C1 segment of cervical spinal cord (tissue), 14 donors: ENCODE measurements around the gene TSPOAP1.

ENCODE experiments used
- DNase-seq, 14 donors: peaks; one replicate each; lab custom pipeline; 2025; lab: John Stamatoyannopoulos, UW

TSPOAP1 gene

DNA sequence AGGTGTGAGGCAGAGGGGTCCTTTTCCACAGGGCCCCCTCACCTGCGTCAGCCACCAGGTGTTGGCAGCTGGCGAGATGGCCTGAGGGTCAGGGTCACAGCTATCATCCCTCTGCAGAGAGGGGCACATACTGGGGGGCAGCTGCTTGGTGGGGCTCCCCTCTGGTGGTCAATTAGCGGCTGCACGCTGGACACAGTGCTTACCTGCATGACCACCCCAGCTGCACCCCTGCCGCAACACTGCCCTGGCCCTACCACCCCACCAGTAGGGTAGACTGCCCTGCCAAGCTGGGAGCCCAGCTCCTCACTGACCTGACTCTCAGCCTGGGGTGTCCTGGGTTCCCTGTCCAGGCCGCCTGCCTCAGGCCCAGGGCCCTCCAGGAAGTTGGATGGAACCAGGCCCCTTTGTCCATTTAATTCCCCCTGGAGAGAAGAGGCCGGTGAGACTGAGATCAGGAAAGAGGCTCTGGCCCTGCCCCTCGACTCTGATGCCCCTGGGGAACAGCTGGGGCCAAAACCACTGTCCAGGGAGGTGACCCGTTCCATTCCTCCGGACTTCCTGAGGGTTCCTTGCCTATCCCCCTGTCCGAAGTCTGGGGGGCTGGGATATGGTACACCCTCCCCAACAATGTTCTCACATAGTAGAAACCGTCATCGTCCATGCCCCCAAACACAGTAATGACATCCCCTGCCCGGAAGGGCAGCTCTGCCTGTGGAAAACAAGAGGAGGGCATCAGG is 23.7 kb downstream of the TSPOAP1 start:
- DNase-seq: no peak

DNA sequence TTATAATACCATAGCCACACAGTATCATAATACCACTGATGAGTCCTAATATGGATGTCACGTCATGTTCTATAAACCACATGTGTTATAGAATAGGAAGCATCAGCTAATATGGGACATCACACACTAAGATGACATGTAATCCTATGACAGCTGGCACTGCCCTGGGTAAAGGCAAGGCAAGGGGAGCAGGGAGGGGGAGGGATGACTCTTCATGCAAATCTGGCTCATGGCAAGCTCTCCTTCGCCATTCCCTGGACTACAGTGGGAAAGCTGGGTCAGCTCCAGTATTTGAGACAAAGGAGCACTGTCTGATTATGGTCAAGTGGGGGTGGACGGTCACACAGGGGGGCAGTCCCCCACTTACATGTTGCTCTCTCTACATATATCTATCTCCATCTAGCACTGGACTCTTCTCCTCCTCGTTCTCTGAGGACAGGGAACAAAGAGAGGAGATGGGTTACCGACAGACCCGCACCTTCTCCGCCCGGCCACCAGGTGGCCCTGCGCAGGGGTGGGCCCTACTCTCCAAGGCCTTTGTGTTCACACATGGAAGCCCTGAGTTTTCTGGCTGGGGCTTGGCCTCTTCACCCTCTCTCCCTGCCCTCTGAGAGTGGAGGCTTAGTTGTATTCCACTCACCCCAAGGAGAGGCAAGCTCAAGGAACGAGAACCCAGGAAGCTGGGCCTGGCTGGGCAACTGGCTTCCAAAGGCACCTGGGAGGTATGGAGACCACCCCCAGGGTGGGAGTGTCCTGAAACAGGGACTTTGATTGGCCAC is 24.4 kb downstream of the TSPOAP1 start:
- DNase-seq: peak in 1 of 14 donors; percentile 24

- no peak for DNase-seq
These were observed 25.5 kb downstream of the TSPOAP1 start for GRCh38 chr17:58302919-58303585.

DNA sequence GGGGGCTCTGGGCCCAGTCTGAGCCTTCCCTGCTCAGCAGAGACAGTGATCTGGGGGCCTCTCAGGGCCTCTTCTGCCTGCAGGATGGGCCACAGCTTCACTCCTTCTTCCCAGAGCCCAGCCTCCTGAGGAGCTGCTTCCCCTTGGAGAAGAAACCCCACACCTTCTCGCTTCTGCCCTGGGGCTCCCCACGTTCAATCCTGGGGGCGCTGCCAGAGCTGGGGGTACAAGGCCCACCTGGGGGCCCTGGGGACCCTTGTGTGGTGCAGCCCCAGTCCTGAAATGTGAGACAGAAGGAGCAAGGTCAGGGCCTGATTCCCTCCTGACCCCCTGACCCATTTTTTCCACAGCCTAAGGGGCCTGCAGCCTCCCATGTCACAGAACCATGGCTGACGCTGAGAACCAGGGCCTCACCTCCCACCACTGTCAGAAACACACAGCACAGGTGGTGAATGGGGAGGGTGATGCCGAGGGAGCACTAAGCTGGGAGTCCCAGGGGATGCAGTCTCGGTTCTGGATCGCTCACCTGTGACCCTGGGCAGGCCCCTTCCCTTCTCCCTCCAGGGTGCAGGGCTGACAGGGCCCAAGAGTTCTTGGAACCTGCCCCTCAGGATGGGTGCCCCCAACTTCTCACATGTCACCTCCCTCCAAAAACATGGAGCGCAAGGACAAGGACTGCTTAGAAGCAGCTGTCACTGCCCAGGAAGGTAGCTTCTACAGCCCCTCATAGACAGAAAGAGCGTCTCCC is 26.2 kb downstream of the TSPOAP1 start:
- DNase-seq: no peak

- no peak for DNase-seq
These were observed 27.0 kb downstream of the TSPOAP1 start for GRCh38 chr17:58301504-58302150.

DNA sequence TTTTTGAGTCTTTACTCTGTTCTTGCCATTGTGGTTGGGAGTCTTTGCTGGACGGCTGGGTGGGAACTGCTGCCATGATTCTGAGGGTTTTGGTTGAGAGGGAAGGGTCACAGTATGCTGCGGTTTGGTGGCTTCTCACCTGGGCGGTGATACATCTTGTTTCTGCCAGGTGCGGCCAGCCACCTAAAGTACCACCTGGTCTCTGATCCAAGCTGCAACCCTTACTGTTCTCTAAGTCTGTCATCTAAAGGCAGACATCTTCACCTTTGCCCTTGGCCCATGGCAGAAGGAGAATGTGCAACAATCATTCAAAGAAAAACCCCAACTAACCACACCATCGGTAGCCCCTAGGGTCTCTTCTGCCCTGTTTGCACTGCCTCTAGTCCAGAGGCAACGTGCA is 28.3 kb downstream of the TSPOAP1 start:
- DNase-seq: no peak

DNA sequence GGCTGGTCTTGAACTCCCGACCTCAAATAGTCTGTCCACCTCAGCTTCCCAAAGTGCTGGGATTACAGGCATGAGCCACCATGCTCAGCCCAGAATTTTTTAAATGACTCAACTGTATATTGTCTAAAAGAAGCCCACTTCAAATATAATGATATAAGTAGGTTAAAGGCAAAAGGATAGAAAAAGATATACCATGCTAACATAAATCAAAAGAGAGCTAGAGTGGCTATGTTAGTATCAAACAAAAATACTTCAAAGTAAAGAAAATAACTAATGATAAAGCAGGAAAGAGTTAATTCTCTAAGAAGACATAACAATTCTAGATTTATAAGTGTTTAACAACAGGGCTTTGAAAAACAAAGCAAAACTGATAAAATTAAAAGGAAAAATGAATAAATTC is 34.6 kb downstream of the TSPOAP1 start:
- no peak for DNase-seq

DNA sequence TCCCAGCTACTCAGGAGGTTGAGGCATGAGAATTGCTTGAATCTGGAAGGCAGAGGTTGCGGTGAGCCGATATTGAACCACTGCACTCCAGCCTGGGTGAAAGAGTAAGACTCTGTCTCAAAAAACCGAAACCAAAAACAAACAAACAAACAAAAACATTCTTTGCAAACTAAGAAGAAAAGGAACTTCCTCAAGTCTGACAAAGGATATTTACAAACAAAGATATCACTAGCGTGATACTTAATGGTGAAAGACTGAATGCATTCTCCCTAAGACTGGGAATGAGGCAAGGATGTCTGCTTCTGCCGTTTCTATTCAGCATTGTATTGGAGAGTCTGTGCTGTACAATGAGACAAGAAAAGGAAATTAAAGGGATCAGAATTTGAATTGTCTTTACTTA is 37.3 kb downstream of the TSPOAP1 start:
- no peak for DNase-seq

GRCh38 chr17:58289869-58290268 is 38.7 kb downstream of the TSPOAP1 start:
- no peak for DNase-seq

DNA sequence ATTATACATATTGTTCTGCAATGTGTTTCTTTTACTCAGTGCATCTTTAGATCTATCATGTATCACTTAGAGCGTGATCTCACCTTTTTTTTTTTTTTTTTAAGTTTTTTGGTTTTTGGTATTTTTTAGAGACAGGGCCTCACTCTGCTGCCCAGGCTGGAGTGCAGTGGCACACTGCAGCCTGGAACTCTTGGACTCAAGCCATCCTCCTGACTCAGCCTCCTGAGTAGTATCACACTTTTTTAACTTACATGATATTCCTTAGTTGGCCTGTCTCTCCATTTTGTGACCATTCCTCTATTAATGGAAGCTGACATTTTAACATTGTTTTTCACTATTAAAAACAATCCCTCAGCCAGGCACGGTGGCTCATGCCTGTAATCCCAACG is 43.2 kb downstream of the TSPOAP1 start:
- DNase-seq: no peak

GRCh38 chr17:58284613-58285421 is 43.8 kb downstream of the TSPOAP1 start:
- no peak for DNase-seq

DNA sequence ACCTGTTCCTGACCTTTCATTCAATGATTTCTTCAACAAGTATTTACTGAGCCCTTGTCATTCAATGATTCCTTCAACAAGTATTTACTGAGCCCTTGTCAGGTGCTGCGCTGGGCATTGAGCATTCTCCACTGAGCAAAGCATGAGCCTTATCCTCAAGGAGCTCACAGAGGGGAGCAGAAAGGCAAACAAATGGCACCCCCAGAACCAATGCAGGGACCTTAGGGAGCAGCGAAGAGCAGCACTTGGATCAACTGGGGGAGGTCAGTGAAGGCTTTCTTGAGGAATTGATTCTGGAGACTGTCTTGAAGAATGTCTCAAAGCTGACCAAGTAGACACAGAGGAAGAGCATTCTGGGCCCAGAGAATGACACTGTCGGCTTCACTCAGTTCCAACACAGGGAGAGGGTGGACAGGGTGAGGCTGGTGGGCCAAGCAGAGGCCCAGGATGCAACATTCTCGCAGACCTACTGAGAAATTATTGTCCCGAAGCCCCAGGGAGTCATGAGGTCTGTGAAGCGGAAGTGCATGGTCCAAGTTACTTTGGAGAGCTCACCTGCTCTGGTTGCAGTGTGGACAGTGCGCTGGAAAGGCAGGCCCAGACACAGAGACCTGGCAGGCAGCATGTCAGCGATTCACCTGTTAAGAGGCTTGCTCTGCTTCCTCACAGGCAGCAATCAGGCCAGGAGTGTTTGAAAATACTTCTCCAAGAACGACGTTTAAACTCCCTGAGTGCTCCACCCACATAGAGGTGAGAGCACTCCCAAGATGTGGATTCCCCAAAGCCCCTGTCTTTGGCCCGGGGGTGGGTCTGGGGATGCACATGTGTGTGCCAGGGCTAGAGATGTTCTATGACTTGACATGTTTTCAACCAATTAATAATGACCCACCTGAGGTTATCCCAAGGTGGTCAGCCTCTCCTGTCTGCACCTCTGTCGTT is 44.7 kb downstream of the TSPOAP1 start:
- DNase-seq: no peak

DNA sequence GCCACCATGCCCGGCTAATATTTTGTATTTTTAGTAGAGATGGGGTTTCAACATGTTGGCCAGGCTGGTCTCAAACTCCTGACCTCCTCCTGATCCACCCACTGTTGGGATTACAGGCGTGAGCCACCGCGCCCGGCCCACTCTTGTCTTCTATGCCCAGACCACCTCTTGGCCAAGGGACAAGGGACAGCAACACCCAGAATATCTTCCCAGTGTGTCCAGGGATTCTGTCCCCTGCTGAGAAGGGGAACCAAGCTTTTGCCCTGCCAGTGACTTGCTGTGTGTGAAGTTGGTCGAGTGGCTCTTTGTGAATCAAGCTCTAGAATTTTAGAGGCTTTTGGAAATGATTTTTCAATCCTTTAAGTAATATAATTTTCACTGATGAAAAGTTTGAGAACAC is 46.2 kb downstream of the TSPOAP1 start:
- no peak for DNase-seq

GRCh38 chr17:58281511-58282011 is 47.0 kb downstream of the TSPOAP1 start:
- no peak for DNase-seq

GRCh38 chr17:58280480-58281217 is 47.9 kb downstream of the TSPOAP1 start, which contains the start of gene MPO:
MPO (minus strand) TSS chr17:58280935; CDS start chr17:58280758, 177 bp downstream.
- DNase-seq: no peak

- DNase-seq: no peak
These were observed 48.7 kb downstream of the TSPOAP1 start for GRCh38 chr17:58279736-58280479.

DNA sequence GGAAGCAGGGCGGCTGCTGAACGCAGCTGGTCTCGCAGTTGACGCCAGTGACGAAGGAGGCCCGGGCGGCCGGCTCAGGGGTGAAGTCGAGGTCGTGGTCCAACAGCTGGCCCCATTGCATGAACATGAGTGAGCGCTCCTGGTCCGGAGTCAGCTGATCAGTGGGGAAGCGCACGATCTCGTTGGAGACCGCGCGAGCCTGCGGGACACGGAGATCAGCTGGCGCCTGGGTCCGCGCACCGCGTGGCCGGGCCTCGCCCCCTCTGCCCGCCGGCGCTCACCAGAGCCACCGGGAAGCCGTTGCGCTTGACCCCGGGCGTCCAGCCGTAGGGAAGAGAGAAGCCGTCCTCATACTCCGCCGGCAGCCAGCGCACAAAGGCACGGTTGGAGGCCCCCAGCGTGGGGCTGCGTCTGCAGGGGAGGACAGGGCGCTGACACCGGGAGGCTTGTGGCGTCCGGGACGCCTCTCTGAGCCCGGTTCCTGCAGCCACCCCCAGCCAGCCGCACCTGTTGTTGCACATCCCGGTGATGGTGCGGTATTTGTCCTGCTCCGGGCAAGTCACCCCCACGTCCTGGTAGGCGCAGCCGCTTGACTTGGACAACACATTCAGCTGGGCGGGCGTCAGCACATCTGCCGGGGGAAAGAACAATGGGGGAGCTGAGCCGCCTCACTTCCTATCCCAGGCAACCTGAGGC is 49.4 kb downstream of the TSPOAP1 start:
- DNase-seq: peak in 2 of 14 donors; percentile 32 to 60
